Ectodermal cell (in vitro differentiated cells): ENCODE results near the gene SCRN1.

Experiments
- H3K27ac ChIP-seq: 2 replicates; pipeline ENCODE4 v1.7.0; 2013; ENCODE audit warnings: mild to moderate bottlenecking, low read depth, low read length; ENCODE audit not compliant: insufficient read depth, poor library complexity, severe bottlenecking
- H3K27me3 ChIP-seq: 2 replicates; pipeline ENCODE4 v1.7.0; 2013; ENCODE audit warnings: mild to moderate bottlenecking, low read length; ENCODE audit not compliant: insufficient read depth, control insufficient read depth, poor library complexity, severe bottlenecking
- H3K36me3 ChIP-seq: one replicate; pipeline ENCODE4 v1.7.0; 2013; ENCODE audit warnings: low read length; ENCODE audit not compliant: control insufficient read depth, insufficient read depth
- H3K4me1 ChIP-seq: one replicate; pipeline ENCODE4 v1.7.0; 2013; ENCODE audit warnings: low read length; ENCODE audit not compliant: control insufficient read depth, insufficient read depth
- H3K4me3 ChIP-seq: 2 replicates; pipeline ENCODE4 v1.7.0; 2013; ENCODE audit warnings: low read depth, low read length, control low read depth; ENCODE audit not compliant: insufficient read depth
- H3K9me3 ChIP-seq: 2 replicates; pipeline ENCODE4 v1.7.0; 2013; ENCODE audit warnings: mild to moderate bottlenecking, low read length, moderate library complexity; ENCODE audit not compliant: control insufficient read depth
- WGBS, 2 experiments: methylation state at CpG; one replicate each; pipeline ENCODE4 v1.1.7; 2013; ENCODE audit warnings: missing lambda C conversion rate in 2 of 2; 5-methylcytosine and 5-hydroxymethylcytosine counted together

SCRN1 gene

GRCh38 chr7:29956487-29956836 is 33.1 kb downstream of the SCRN1 start:
- Histone ChIP-seq H3K4me1 (peaks cover 21% of the 10 kb centered on the region), H3K9me3 (no peaks in the 10 kb centered on the region), H3K27ac (no peak overlapping the region), H3K27me3 (no peaks in the 10 kb centered on the region), H3K4me3 (no peak overlapping the region), H3K36me3 (peaks cover 16% of the 10 kb centered on the region)
- 92 to 96% methylated on average over 3 of the region's 3 CpGs for WGBS, 2 experiments

DNA sequence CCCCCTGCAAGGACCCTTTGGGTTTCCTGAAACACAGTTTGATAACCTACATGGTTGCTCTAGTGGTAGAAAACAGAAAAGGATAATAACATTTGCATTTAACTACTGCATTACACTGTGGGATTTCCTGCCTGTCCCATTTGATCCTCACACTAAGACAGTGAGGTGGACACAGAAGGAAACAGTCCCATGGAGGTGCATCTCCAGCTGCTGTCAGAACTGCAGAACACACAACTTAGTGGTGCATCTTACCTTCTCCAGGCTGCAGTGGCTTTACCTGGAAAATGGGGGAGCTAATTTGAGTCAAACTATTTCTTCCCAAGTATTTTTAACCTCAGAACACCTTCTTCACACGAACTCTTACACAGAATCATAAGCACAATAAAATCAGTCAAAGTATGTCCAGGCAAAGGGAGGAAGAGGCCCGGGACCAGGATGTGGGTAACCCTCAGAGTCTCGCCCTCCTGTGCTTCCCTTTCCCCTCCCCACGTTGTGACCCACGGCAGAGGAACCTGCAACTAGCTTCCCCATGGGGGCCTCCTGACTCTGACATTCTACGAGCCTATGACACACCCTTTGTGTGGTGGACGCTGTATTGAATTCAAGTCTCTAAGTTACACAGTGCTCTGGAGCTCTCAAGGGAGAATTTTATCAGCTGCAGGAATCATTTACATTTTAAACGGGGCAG is 33.7 kb downstream of the SCRN1 start:
- Histone ChIP-seq H3K36me3 (peaks cover 22% of the 10 kb centered on the region), H3K4me3 (no peak overlapping the region), H3K9me3 (no peaks in the 10 kb centered on the region), H3K4me1 (peaks cover 21% of the 10 kb centered on the region), H3K27ac (no peak overlapping the region), H3K27me3 (no peaks in the 10 kb centered on the region)
- WGBS, 2 experiments: 85 to 86% methylated on average over 8 of the region's 8 CpGs

DNA sequence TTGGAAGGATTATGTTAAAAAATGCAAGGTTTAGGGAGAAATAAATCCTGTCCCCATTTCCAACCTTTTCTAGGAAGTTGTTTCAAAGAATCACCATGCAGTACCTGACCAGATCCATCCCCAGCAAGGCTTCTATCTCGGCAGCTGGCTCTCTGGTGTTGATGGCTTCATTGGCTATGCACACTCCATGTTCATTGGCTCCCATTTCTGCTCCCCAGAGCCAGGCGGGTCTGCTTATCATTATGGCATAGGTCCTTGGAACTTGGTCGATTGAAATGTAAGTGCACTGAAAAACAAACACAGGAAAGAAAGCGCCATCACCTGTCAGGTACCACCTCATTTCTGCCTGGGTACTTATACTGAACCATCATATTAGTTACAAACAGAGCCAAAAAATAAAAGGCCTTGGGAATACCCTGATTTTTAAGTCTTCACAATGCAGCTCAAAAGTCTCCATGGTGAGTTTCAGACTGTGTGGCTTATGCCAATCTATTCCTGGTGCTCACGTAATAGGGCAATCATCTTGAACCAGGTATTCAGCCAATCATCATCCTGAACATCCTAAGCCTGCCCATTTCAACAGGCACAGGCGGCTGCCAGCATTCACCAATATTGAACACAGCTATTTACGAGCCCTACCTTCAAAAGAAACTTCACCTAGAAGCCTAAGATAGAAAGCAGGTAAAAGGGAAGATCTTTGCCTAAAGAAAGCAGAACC is 34.4 kb downstream of the SCRN1 start:
- Histone ChIP-seq H3K36me3 (peaks cover 29% of the 10 kb centered on the region), H3K4me1 (peaks cover 21% of the 10 kb centered on the region), H3K27ac (no peak overlapping the region), H3K9me3 (no peaks in the 10 kb centered on the region), H3K4me3 (no peak overlapping the region), H3K27me3 (no peaks in the 10 kb centered on the region)
- 91 to 96% methylated on average over 7 of the region's 7 CpGs for WGBS, 2 experiments

DNA sequence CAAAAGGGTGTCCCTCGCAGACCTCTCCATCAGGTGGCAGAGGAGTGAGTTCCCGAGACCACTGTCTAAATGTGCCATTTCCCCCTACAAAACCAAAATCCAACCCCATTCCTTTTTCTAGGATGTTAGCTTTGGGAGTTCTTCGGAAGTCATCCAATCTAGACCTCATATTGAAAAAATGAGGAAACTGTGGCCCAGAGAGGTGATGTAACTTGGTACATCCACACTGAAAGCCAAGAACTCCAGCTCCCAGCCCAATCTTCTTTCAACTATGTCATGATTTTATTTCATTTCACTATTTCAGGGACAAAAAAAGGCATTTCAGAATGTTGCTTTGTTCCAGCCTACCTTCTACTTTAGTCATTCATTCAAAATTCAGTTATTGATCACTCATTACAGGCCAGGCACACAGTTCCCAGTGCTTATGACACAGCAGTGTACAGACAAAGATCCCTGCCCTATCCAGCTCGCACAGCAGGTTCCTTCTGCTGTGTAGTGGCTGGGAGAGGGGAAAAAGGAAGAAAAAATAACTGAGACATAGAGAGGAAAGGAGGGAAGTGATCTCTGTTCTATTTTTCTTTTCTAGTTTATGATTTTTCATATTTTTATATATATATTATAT is 35.8 kb downstream of the SCRN1 start:
- H3K9me3 ChIP-seq: no peaks in the 10 kb centered on the region
- no peak overlapping the region for H3K27ac ChIP-seq
- H3K4me3 ChIP-seq: no peak overlapping the region
- H3K4me1 ChIP-seq: peaks cover 19% of the 10 kb centered on the region
- WGBS, 2 experiments: 94 to 95% methylated on average over 4 of the region's 4 CpGs
- peaks cover 34% of the 10 kb centered on the region for H3K36me3 ChIP-seq
- H3K27me3 ChIP-seq: no peaks in the 10 kb centered on the region

DNA sequence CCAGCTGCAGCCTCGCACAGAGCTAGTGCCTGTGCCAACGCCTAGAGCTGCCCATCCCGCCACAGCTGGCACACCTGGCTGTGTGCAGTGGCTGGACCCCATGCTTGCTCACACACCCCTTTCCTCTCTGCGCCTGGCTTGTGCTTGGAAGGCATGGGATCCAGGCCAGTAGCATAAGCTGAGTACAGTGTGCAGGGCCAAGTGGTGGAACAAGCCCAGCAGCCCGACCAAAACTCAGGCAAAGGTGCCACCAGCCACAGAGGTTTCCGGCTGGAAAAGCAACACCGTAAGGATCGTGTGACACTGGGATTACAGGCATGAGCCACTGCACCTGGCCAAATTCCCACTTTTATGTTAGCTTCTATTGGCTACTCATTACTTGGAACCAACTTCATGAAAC is 38.4 kb downstream of the SCRN1 start:
- no peaks in the 10 kb centered on the region for H3K9me3 ChIP-seq
- H3K27me3 ChIP-seq: no peaks in the 10 kb centered on the region
- peaks cover 34% of the 10 kb centered on the region for H3K36me3 ChIP-seq
- H3K4me1 ChIP-seq: peaks cover under 1% of the 10 kb centered on the region
- 96% methylated on average over 8 of the region's 8 CpGs for WGBS, 2 experiments
- no peak overlapping the region for H3K27ac ChIP-seq
- no peak overlapping the region for H3K4me3 ChIP-seq

- H3K4me3 ChIP-seq: no peak overlapping the region
- H3K36me3 ChIP-seq: peaks cover 34% of the 10 kb centered on the region
- H3K4me1 ChIP-seq: no peaks in the 10 kb centered on the region
- 96% methylated on average over 8 of the region's 8 CpGs for WGBS, 2 experiments
- H3K9me3 ChIP-seq: no peaks in the 10 kb centered on the region
- no peaks in the 10 kb centered on the region for H3K27me3 ChIP-seq
- H3K27ac ChIP-seq: no peak overlapping the region
Measured at GRCh38 chr7:29950480-29950879, 39.1 kb downstream of the SCRN1 start.

GRCh38 chr7:29948587-29948986 is 41.0 kb downstream of the SCRN1 start:
- WGBS, 2 experiments: 93 to 94% methylated on average over 2 of the region's 2 CpGs
- H3K27me3 ChIP-seq: no peaks in the 10 kb centered on the region
- peaks cover 34% of the 10 kb centered on the region for H3K36me3 ChIP-seq
- no peak overlapping the region for H3K27ac ChIP-seq
- no peaks in the 10 kb centered on the region for H3K4me1 ChIP-seq
- H3K9me3 ChIP-seq: no peaks in the 10 kb centered on the region
- no peak overlapping the region for H3K4me3 ChIP-seq

DNA sequence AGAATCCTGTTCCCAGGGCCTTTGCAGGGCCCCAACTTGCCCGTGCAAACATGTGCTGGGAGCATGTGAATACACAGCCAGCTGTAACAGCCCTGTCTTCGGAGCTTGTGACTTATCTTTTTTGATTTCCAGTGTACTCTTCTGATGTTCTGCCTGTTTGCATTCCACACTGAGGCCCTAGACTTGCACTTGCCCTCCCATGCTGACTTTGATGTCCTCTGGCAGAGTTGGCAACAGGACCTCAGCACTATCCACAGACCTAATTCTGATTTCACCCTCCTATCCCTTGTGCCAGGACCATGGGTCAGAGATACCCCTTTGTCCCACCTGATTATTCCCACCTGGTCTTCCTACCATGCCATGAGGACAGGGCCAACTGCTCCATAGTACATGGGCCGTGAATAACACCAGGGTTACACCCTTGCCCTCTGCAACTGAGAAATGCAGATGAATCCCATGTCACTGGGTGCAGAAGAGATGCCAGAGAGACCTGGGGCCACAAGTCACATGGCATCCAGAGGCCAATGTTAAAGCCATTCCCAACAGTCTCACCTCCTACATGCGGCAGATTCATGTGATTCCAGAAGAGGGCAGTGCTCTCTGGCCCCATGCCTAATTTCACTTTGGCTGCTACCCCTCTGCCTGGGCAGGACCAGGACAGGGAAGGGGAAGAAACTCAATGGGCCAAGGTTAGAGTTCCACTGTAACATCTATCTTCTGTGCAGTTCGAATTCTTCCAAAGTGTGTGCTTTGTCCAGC is 43.0 kb downstream of the SCRN1 start:
- H3K4me3 ChIP-seq: no peak overlapping the region
- H3K27ac ChIP-seq: no peak overlapping the region
- H3K36me3 ChIP-seq: peaks cover 31% of the 10 kb centered on the region
- H3K9me3 ChIP-seq: no peaks in the 10 kb centered on the region
- no peaks in the 10 kb centered on the region for H3K27me3 ChIP-seq
- no peaks in the 10 kb centered on the region for H3K4me1 ChIP-seq
- 90 to 93% methylated on average over 5 of the region's 5 CpGs for WGBS, 2 experiments

- H3K9me3 ChIP-seq: no peaks in the 10 kb centered on the region
- no peak overlapping the region for H3K27ac ChIP-seq
- no peaks in the 10 kb centered on the region for H3K4me1 ChIP-seq
- no peaks in the 10 kb centered on the region for H3K27me3 ChIP-seq
- 91 to 92% methylated on average over 4 of the region's 4 CpGs for WGBS, 2 experiments
- H3K4me3 ChIP-seq: no peak overlapping the region
- peaks cover 20% of the 10 kb centered on the region for H3K36me3 ChIP-seq
Measured at GRCh38 chr7:29945259-29945809, 44.3 kb downstream of the SCRN1 start.

- H3K4me3 ChIP-seq: no peak overlapping the region
- no peaks in the 10 kb centered on the region for H3K4me1 ChIP-seq
- 97 to 100% methylated on average over 1 to 2 of the region's 2 CpGs for WGBS, 2 experiments
- peaks cover 38% of the 10 kb centered on the region for H3K36me3 ChIP-seq
- H3K9me3 ChIP-seq: no peaks in the 10 kb centered on the region
- H3K27ac ChIP-seq: no peak overlapping the region
- no peaks in the 10 kb centered on the region for H3K27me3 ChIP-seq
Measured at GRCh38 chr7:29940199-29940598, 49.4 kb downstream of the SCRN1 start.
